SU-DHL-6 (cell line): ENCODE results near the gene FAM124B.

ENCODE experiments used
- H2AFZ ChIP-seq: fragments of 200-600 bp; sonication (generic); 2 replicates; pipeline ENCODE4 v1.6.1; 2014; ENCODE audit warnings: low read depth, mild to moderate bottlenecking, moderate library complexity, mixed read lengths, antibody characterized with exemption, low read length; ENCODE audit not compliant: severe bottlenecking
- H3F3A ChIP-seq: fragments of 200-600 bp; shearing (Covaris generic); 2 replicates; pipeline ENCODE4 v1.6.0; 2016; ENCODE audit warnings: antibody characterized with exemption, mild to moderate bottlenecking; ENCODE audit not compliant: insufficient read depth
- H3K27ac ChIP-seq: fragments of 200-600 bp; sonication (generic); 2 replicates; pipeline ENCODE4 v1.5.1; 2016; ENCODE audit warnings: low read depth, mild to moderate bottlenecking, low read length, moderate library complexity, mixed read lengths
- H3K27me3 ChIP-seq: fragments of 200-600 bp; sonication (generic), shearing (Covaris generic); 2 replicates; pipeline ENCODE4 v1.6.0; 2014; ENCODE audit warnings: mild to moderate bottlenecking, low read length
- H3K36me3 ChIP-seq: fragments of 200-600 bp; sonication (generic); 2 replicates; pipeline ENCODE4 v1.6.1; 2014; ENCODE audit warnings: mild to moderate bottlenecking, low read length, mixed read lengths
- H3K4me2 ChIP-seq: fragments of 300-600, 200-600 bp; shearing (Covaris generic), sonication (generic); 2 replicates; pipeline ENCODE4 v1.6.0; 2014; ENCODE audit warnings: low read length, low read depth, mild to moderate bottlenecking; ENCODE audit not compliant: poor library complexity, severe bottlenecking
- H3K4me3 ChIP-seq: fragments of 200-600 bp; sonication (generic); 2 replicates; pipeline ENCODE4 v1.5.1; 2014; ENCODE audit warnings: antibody characterized with exemption, low read length, mild to moderate bottlenecking, mixed read lengths; ENCODE audit not compliant: insufficient read depth, poor library complexity, severe bottlenecking
- H3K79me2 ChIP-seq: fragments of 200-600 bp; sonication (generic); 2 replicates; pipeline ENCODE4 v1.6.1; 2014; ENCODE audit warnings: mild to moderate bottlenecking, low read length, moderate library complexity; ENCODE audit not compliant: insufficient read depth
- H3K9ac ChIP-seq: fragments of 200-600 bp; sonication (generic); 2 replicates; pipeline ENCODE4 v1.7.0; 2014; ENCODE audit warnings: mild to moderate bottlenecking, low read length
- H3K9me2 ChIP-seq: fragments of 200-600 bp; sonication (generic); replicated peaks from 2 replicates; pipeline ENCODE4 v1.6.1; 2014; ENCODE audit warnings: low read length; ENCODE audit not compliant: insufficient read depth
- H3K9me3 ChIP-seq: fragments of 200-600 bp; sonication (generic); 2 replicates; pipeline ENCODE4 v1.6.1; 2014; ENCODE audit warnings: low read length, mixed read lengths; ENCODE audit not compliant: insufficient read depth
- H4K20me1 ChIP-seq: fragments of 200-600 bp; sonication (generic); 2 replicates; pipeline ENCODE4 v1.6.1; 2014; ENCODE audit warnings: low read depth, mild to moderate bottlenecking, antibody characterized with exemption, low read length, moderate library complexity, mixed read lengths
- CTCF ChIP-seq: fragments of 200-600 bp; sonication (generic); IDR thresholded peaks from one replicate; pipeline ENCODE4 v1.5.1; 2017; ENCODE audit warnings: antibody characterized with exemption, mild to moderate bottlenecking, low read length, moderate library complexity; ENCODE audit not compliant: insufficient read depth, poor library complexity, severe bottlenecking
- EZH2phosphoT487 ChIP-seq: fragments of 200-600 bp; sonication (generic), shearing (Covaris generic); conservative IDR thresholded peaks from 2 replicates; pipeline ENCODE4 v1.6.1; 2018; ENCODE audit warnings: mild to moderate bottlenecking, antibody characterized with exemption, low read length, moderate library complexity, mixed read lengths

FAM124B gene

GRCh38 chr2:224410946-224411561 is 9.1 kb upstream of the FAM124B start:
- Histone ChIP-seq H2AFZ (no peak overlapping the region), H3K9ac (no peak overlapping the region), H3F3A (no peaks in the 10 kb centered on the region), H3K4me3 (no peak overlapping the region), H3K36me3 (no peaks in the 10 kb centered on the region), H3K27ac (no peak overlapping the region), H3K9me3 (no peaks in the 10 kb centered on the region), H3K79me2 (no peaks in the 10 kb centered on the region), H3K27me3 (no peaks in the 10 kb centered on the region), H3K9me2 (no peaks in the 10 kb centered on the region), H4K20me1 (no peaks in the 10 kb centered on the region), H3K4me2 (no peak overlapping the region)
- TF ChIP-seq EZH2phosphoT487, result no peak
- TF ChIP-seq CTCF, result no peak

- Histone ChIP-seq H3K36me3 (no peaks in the 10 kb centered on the region), H3K4me3 (no peak overlapping the region), H3K4me2 (no peak overlapping the region), H3K79me2 (no peaks in the 10 kb centered on the region), H3F3A (no peaks in the 10 kb centered on the region), H3K27me3 (no peaks in the 10 kb centered on the region), H4K20me1 (no peaks in the 10 kb centered on the region), H2AFZ (no peak overlapping the region), H3K9me3 (no peaks in the 10 kb centered on the region), H3K27ac (no peak overlapping the region), H3K9ac (no peak overlapping the region), H3K9me2 (no peaks in the 10 kb centered on the region)
- no peak for TF ChIP-seq EZH2phosphoT487
These were observed 6.8 kb upstream of the FAM124B start for GRCh38 chr2:224408676-224409075.

DNA sequence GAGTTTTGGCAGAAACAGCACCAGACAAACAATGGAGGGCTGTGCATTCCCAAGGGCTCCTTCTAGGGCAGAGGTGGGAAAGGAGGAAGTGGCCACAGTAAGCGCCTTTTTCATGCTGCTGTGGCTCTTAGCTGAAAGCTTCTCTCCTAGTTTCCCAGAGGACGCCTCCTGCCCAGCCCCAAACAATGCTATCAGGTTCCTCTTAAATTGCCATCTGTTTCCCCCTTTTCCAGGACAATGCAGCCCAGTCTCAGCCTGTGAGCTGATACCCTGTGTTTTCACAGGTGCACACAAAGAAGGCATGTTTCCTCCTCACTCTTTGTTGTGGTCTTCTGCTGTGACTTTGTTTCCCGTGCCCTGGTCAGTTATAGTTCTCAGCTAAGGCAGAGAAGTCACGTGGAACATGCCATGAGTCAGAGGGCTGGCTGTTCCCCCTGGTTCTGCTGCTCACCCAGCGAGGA is 5.4 kb upstream of the FAM124B start:
- H3K27ac ChIP-seq, result no peak overlapping the region
- no peaks in the 10 kb centered on the region for H3K9me2 ChIP-seq
- no peaks in the 10 kb centered on the region for H3K9me3 ChIP-seq
- H3K36me3 ChIP-seq, result no peaks in the 10 kb centered on the region
- no peaks in the 10 kb centered on the region for H3K79me2 ChIP-seq
- no peaks in the 10 kb centered on the region for H3K27me3 ChIP-seq
- H3K4me2 ChIP-seq, result no peak overlapping the region
- TF ChIP-seq EZH2phosphoT487, result no peak
- H3K9ac ChIP-seq, result no peak overlapping the region
- H3K4me3 ChIP-seq, result no peak overlapping the region
- H3F3A ChIP-seq, result no peaks in the 10 kb centered on the region
- no peak overlapping the region for H2AFZ ChIP-seq
- no peaks in the 10 kb centered on the region for H4K20me1 ChIP-seq

- TF ChIP-seq CTCF, result no peak
- no peak for TF ChIP-seq EZH2phosphoT487
- H3K79me2 ChIP-seq, result no peaks in the 10 kb centered on the region
- H3K9me2 ChIP-seq, result no peaks in the 10 kb centered on the region
- no peak overlapping the region for H3K4me2 ChIP-seq
- H3F3A ChIP-seq, result no peaks in the 10 kb centered on the region
- no peaks in the 10 kb centered on the region for H3K36me3 ChIP-seq
- no peak overlapping the region for H3K4me3 ChIP-seq
- H3K9ac ChIP-seq, result no peak overlapping the region
- H2AFZ ChIP-seq, result no peak overlapping the region
- H4K20me1 ChIP-seq, result no peaks in the 10 kb centered on the region
- H3K27ac ChIP-seq, result no peak overlapping the region
- no peaks in the 10 kb centered on the region for H3K9me3 ChIP-seq
- no peaks in the 10 kb centered on the region for H3K27me3 ChIP-seq
These were observed 4.0 kb upstream of the FAM124B start for GRCh38 chr2:224405841-224406370.
